Caco-2 (cell line): ENCODE data around the gene MCRIP2. TPM values are rescaled to one million over a fixed set of nuclear protein-coding genes. Genes with fewer than 3 reads are reported as not detected.

Source experiments
- BruUV-seq: library from RNA; stranded (reverse); fragments of 400-500 nt; replicated peaks from 2 replicates; lab custom pipeline; 2021; lab: Mats Ljungman, UMichigan
- CTCF ChIA-PET: fragments of 300-600 bp; sonication (Branson Sonifier 250); formaldehyde crosslinking; loops from one replicate; lab custom pipeline; 2022; ENCODE audit warnings: antibody characterized with exemption; lab: Charles Lee
- POLR2A ChIA-PET: fragments of 300-600 bp; sonication (Branson Sonifier 250); formaldehyde crosslinking; loops from one replicate; lab custom pipeline; 2022; ENCODE audit warnings: antibody characterized with exemption; lab: Charles Lee
- DNase-seq, 2 experiments: peaks; one replicate each; pipeline versions ENCODE4 v3.0.0 to v3.0.0-alpha.2; 2020 to 2022
- H3K27me3 ChIP-seq: replicated peaks from 2 replicates; pipeline ENCODE4 v1.6.0; 2011; ENCODE audit warnings: low read length; ENCODE audit not compliant: control insufficient read depth, insufficient read depth
- H3K36me3 ChIP-seq: 2 replicates; pipeline ENCODE4 v1.5.1; 2011; ENCODE audit warnings: low read length; ENCODE audit not compliant: control insufficient read depth, insufficient read depth
- H3K4me1 ChIP-seq: fragments of 250-450 bp; sonication (Bioruptor Pico); 2 replicates; pipeline ENCODE4 v1.5.1; 2020; ENCODE audit warnings: mild to moderate bottlenecking
- H3K4me3 ChIP-seq: 2 replicates; pipeline ENCODE4 v1.5.1; 2011; ENCODE audit warnings: low read depth, mild to moderate bottlenecking, control low read depth, low read length
- H3K9me3 ChIP-seq: fragments of 250-450 bp; sonication (Bioruptor Pico); 2 replicates; pipeline ENCODE4 v1.5.1; 2020; ENCODE audit warnings: mild to moderate bottlenecking, moderate library complexity
- H3K27ac Mint-ChIP-seq: one replicate; pipeline ENCODE4 v1.8.0; 2022; ENCODE audit warnings: mixed read lengths; ENCODE audit not compliant: unreplicated experiment
- H3K27me3 Mint-ChIP-seq: one replicate; pipeline ENCODE4 v1.8.0; 2022; ENCODE audit warnings: mixed read lengths; ENCODE audit not compliant: insufficient read depth, unreplicated experiment
- H3K36me3 Mint-ChIP-seq: one replicate; pipeline ENCODE4 v1.8.0; 2022; ENCODE audit warnings: mild to moderate bottlenecking, mixed read lengths; ENCODE audit not compliant: insufficient read depth, unreplicated experiment
- H3K4me1 Mint-ChIP-seq: one replicate; pipeline ENCODE4 v1.8.0; 2022; ENCODE audit warnings: low read depth, mixed read lengths; ENCODE audit not compliant: unreplicated experiment
- H3K4me3 Mint-ChIP-seq: one replicate; pipeline ENCODE4 v1.8.0; 2022; ENCODE audit warnings: mild to moderate bottlenecking, moderate library complexity, mixed read lengths; ENCODE audit not compliant: unreplicated experiment
- H3K9me3 Mint-ChIP-seq: one replicate; pipeline ENCODE4 v1.8.0; 2022; ENCODE audit warnings: mixed read lengths; ENCODE audit not compliant: unreplicated experiment
- intact Hi-C: fragments of 100-400 bp; cut with micrococcal nuclease; formaldehyde crosslinking; loops from one replicate; pipeline ENCODE4 v1.10.0; 2022; ENCODE audit not compliant: unreplicated experiment
- total RNA-seq: library from RNA; stranded (reverse); gene quantifications from 2 replicates; pipeline ENCODE4 v1.2.3, GENCODE V29; 2022
- TF ChIP-seq, protein P1 (sequence below), 2 experiments: fragments of 200-600 bp in 1 of 2; IDR thresholded peaks; 1 replicate in 1 of 2; 2 replicates in 1 of 2; pipeline versions ENCODE4 v1.5.1 to v1.8.0; 2011 to 2022; ENCODE audit warnings: antibody characterized with exemption in 1 of 2, control low read depth in 1 of 2, inconsistent platforms in 1 of 2, low read depth in 1 of 2, low read length in 1 of 2, mild to moderate bottlenecking in 1 of 2, moderate library complexity in 1 of 2; ENCODE audit not compliant: insufficient read depth in 1 of 2, severe bottlenecking in 1 of 2, unreplicated experiment in 1 of 2

MCRIP2 gene
- total RNA-seq, 1 experiment from 2014 or later: 33.0 TPM

DNA sequence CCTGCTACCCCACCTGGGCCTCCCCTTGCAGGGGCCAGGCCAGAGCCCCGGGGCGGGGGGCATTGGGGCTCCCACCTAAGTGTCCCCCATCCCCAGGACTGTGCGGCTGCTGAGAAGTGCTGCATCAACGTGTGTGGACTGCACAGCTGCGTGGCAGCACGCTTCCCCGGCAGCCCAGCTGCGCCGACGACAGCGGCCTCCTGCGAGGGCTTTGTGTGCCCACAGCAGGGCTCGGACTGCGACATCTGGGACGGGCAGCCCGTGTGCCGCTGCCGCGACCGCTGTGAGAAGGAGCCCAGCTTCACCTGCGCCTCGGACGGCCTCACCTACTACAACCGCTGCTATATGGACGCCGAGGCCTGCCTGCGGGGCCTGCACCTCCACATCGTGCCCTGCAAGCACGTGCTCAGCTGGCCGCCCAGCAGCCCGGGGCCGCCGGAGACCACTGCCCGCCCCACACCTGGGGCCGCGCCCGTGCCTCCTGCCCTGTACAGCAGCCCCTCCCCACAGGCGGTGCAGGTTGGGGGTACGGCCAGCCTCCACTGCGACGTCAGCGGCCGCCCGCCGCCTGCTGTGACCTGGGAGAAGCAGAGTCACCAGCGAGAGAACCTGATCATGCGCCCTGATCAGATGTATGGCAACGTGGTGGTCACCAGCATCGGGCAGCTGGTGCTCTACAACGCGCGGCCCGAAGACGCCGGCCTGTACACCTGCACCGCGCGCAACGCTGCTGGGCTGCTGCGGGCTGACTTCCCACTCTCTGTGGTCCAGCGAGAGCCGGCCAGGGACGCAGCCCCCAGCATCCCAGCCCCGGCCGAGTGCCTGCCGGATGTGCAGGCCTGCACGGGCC is 8.9 kb upstream of the MCRIP2 start:
- ChIA-PET POLR2A (interaction anchor here (0.5 kb wide), 1 partner anchor 75 kb away, joined by 3 read pairs; no protein-coding TSS in a partner anchor), CTCF (no interaction called here)
- DNase-seq: no peak
- TF ChIP-seq, protein P1, sequence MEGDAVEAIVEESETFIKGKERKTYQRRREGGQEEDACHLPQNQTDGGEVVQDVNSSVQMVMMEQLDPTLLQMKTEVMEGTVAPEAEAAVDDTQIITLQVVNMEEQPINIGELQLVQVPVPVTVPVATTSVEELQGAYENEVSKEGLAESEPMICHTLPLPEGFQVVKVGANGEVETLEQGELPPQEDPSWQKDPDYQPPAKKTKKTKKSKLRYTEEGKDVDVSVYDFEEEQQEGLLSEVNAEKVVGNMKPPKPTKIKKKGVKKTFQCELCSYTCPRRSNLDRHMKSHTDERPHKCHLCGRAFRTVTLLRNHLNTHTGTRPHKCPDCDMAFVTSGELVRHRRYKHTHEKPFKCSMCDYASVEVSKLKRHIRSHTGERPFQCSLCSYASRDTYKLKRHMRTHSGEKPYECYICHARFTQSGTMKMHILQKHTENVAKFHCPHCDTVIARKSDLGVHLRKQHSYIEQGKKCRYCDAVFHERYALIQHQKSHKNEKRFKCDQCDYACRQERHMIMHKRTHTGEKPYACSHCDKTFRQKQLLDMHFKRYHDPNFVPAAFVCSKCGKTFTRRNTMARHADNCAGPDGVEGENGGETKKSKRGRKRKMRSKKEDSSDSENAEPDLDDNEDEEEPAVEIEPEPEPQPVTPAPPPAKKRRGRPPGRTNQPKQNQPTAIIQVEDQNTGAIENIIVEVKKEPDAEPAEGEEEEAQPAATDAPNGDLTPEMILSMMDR (IDR thresholded peaks at IDR 0.05; ENCODE audit: insufficient read depth in 1 of 2, low read depth in 1 of 2, low read length in 1 of 2, severe bottlenecking in 1 of 2, unreplicated experiment in 1 of 2): no peak
- H3K9me3 Mint-ChIP-seq: no peaks in the 10 kb centered on the region
- H3K27me3 Mint-ChIP-seq: no peaks in the 10 kb centered on the region
- no TSS peak for BruUV-seq
- H3K36me3 Mint-ChIP-seq: peaks cover 32% of the 10 kb centered on the region
- H3K27ac Mint-ChIP-seq: no peak overlapping the region
- H3K27me3 ChIP-seq: no peaks in the 10 kb centered on the region
- peaks cover 10% of the 10 kb centered on the region for H3K4me1 ChIP-seq
- no peaks in the 10 kb centered on the region for H3K9me3 ChIP-seq
- no peak overlapping the region for H3K4me3 Mint-ChIP-seq
- H3K4me1 Mint-ChIP-seq: no peaks in the 10 kb centered on the region
- intact Hi-C loops: no loop called here
- H3K36me3 ChIP-seq: no peaks in the 10 kb centered on the region
- H3K4me3 ChIP-seq: no peak overlapping the region

DNA sequence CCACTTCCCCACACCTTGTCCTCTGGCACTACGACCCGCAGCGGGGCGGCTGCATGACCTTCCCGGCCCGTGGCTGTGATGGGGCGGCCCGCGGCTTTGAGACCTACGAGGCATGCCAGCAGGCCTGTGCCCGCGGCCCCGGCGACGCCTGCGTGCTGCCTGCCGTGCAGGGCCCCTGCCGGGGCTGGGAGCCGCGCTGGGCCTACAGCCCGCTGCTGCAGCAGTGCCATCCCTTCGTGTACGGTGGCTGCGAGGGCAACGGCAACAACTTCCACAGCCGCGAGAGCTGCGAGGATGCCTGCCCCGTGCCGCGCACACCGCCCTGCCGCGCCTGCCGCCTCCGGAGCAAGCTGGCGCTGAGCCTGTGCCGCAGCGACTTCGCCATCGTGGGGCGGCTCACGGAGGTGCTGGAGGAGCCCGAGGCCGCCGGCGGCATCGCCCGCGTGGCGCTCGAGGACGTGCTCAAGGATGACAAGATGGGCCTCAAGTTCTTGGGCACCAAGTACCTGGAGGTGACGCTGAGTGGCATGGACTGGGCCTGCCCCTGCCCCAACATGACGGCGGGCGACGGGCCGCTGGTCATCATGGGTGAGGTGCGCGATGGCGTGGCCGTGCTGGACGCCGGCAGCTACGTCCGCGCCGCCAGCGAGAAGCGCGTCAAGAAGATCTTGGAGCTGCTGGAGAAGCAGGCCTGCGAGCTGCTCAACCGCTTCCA is 8.1 kb upstream of the MCRIP2 start:
- BruUV-seq: no TSS peak
- intact Hi-C loops: no loop called here
- TF ChIP-seq, protein P1 (IDR thresholded peaks at IDR 0.05; ENCODE audit: insufficient read depth in 1 of 2, low read depth in 1 of 2, low read length in 1 of 2, severe bottlenecking in 1 of 2, unreplicated experiment in 1 of 2): no peak
- CTCF ChIA-PET: no interaction called here
- H3K27me3 Mint-ChIP-seq: no peaks in the 10 kb centered on the region
- no peaks in the 10 kb centered on the region for H3K27me3 ChIP-seq
- no peaks in the 10 kb centered on the region for H3K9me3 Mint-ChIP-seq
- no peaks in the 10 kb centered on the region for H3K4me1 Mint-ChIP-seq
- H3K36me3 Mint-ChIP-seq: peaks cover 32% of the 10 kb centered on the region
- no peaks in the 10 kb centered on the region for H3K36me3 ChIP-seq
- H3K27ac Mint-ChIP-seq: no peak overlapping the region
- POLR2A ChIA-PET: interaction anchor here (0.5 kb wide), 1 partner anchor 76 kb away, joined by 3 read pairs; no protein-coding TSS in a partner anchor
- H3K9me3 ChIP-seq: no peaks in the 10 kb centered on the region
- H3K4me3 Mint-ChIP-seq: no peak overlapping the region
- no peak overlapping the region for H3K4me3 ChIP-seq
- no peak for DNase-seq
- peaks cover 10% of the 10 kb centered on the region for H3K4me1 ChIP-seq

DNA sequence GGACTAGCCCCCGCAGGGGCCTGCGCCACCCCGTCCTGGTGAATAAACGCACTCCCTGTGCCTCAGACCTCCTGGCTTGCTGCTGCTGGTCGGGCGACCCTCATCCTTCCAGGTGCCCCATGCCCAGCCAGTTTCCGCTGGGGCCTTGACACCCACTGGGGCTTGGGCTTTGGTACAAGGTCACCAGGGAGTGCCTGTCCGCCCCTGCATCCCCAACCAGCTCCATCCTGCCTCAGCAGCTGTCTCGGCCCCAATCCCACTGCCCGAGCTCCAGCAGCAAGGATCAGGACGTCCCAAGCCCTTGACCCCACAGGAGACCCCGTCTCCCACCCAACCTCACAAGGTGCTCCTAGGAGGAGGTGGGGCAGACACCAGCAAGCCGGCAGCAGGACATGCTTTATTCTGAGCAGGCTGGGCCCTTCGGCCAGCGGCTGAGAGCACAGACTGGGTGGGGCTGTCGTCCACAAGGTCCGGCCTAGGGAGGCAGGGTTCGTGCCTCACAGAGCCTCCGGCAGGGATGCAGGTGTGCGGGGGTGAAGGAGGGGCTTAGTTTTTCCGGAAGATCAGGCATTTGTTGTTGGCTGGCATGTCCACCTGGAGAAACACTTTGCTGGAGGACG is 7.5 kb upstream of the MCRIP2 start:
- H3K27me3 ChIP-seq: no peaks in the 10 kb centered on the region
- intact Hi-C loops: no loop called here
- CTCF ChIA-PET: no interaction called here
- H3K9me3 Mint-ChIP-seq: no peaks in the 10 kb centered on the region
- H3K4me1 Mint-ChIP-seq: no peaks in the 10 kb centered on the region
- peaks cover 10% of the 10 kb centered on the region for H3K4me1 ChIP-seq
- no peaks in the 10 kb centered on the region for H3K9me3 ChIP-seq
- no peak for DNase-seq
- H3K4me3 Mint-ChIP-seq: peak overlapping the region; percentile 93
- no peak overlapping the region for H3K27ac Mint-ChIP-seq
- no TSS peak for BruUV-seq
- TF ChIP-seq, protein P1 (IDR thresholded peaks at IDR 0.05; ENCODE audit: insufficient read depth in 1 of 2, low read depth in 1 of 2, low read length in 1 of 2, severe bottlenecking in 1 of 2, unreplicated experiment in 1 of 2): no peak
- H3K36me3 ChIP-seq: no peaks in the 10 kb centered on the region
- POLR2A ChIA-PET: no interaction called here
- peaks cover 29% of the 10 kb centered on the region for H3K36me3 Mint-ChIP-seq
- no peaks in the 10 kb centered on the region for H3K27me3 Mint-ChIP-seq
- H3K4me3 ChIP-seq: no peak overlapping the region
